Suprapubic skin (tissue), 4 donors: Measurements from ENCODE around the gene LZTFL1. TPM values are rescaled to one million over a fixed set of nuclear protein-coding genes. Genes with fewer than 3 reads are reported as not detected.

Experiments
- DNase-seq, 2 donors: peaks; one replicate each; pipeline ENCODE4 v3.0.0-alpha.2; 2019; ENCODE audit warnings: low spot score in 2 of 2
- H3K27ac ChIP-seq: fragments of 200-600 bp; sonication (generic); one replicate; pipeline ENCODE4 v1.5.1; 2019
- H3K27me3 ChIP-seq: fragments of 200-600 bp; sonication (generic); one replicate; pipeline ENCODE4 v1.5.1; 2019
- H3K36me3 ChIP-seq: fragments of 200-600 bp; sonication (generic); one replicate; pipeline ENCODE4 v1.5.1; 2019
- H3K4me1 ChIP-seq: fragments of 200-600 bp; sonication (generic); one replicate; pipeline ENCODE4 v1.5.1; 2019
- H3K4me3 ChIP-seq: fragments of 200-600 bp; sonication (generic); one replicate; pipeline ENCODE4 v1.5.1; 2019; ENCODE audit warnings: mild to moderate bottlenecking
- H3K9me3 ChIP-seq: fragments of 200-600 bp; sonication (generic); one replicate; pipeline ENCODE4 v1.5.1; 2019
- CTCF ChIP-seq, 2 donors: fragments of 200-600 bp in 1 of 2; fragments of 450-650 bp in 1 of 2; sonication (generic) in 1 of 2; IDR thresholded peaks; one replicate each; pipeline ENCODE4 v1.5.1; 2016 to 2019; ENCODE audit warnings: antibody characterized with exemption in 2 of 2, mild to moderate bottlenecking in 1 of 2, moderate library complexity in 1 of 2
- EP300 ChIP-seq: sonication (generic); formaldehyde crosslinking; IDR thresholded peaks from one replicate; pipeline ENCODE4 v1.6.1; 2017; ENCODE audit warnings: antibody characterized with exemption
- POLR2A ChIP-seq, 2 donors: fragments of 450-650 bp; IDR thresholded peaks; one replicate each; pipeline ENCODE4 v1.6.1; 2017; ENCODE audit warnings: antibody characterized with exemption in 2 of 2, mild to moderate bottlenecking in 2 of 2, moderate library complexity in 2 of 2
- POLR2AphosphoS5 ChIP-seq, 3 donors: sonication (generic); formaldehyde crosslinking; IDR thresholded peaks; one replicate each; pipeline ENCODE4 v1.6.1; 2017; ENCODE audit warnings: antibody characterized with exemption in 3 of 3
- WGBS: methylation state at CpG from one replicate; pipeline ENCODE4 v1.1.5; 2018; 5-methylcytosine and 5-hydroxymethylcytosine counted together
- total RNA-seq, 4 donors: library from RNA; depleted of rRNA; stranded (reverse); fragments of >200 nt; gene quantifications; one replicate each; pipeline ENCODE4 v1.1.0, GENCODE V29; 2016

LZTFL1 gene
- total RNA-seq, 4 donors from 2014 or later, result 17.0 to 24.6 (median 20.1) TPM

- no peaks in the 10 kb centered on the region for H3K36me3 ChIP-seq
- TF ChIP-seq POLR2AphosphoS5 (IDR thresholded peaks at IDR 0.05) (no peak), POLR2A (IDR thresholded peaks at IDR 0.05) (no peak), CTCF (IDR thresholded peaks at IDR 0.05) (no peak), EP300 (no peak)
- DNase-seq, result no peak
- H3K27me3 ChIP-seq, result peaks cover 40% of the 10 kb centered on the region
- peaks cover 16% of the 10 kb centered on the region for H3K4me1 ChIP-seq
- H3K4me3 ChIP-seq, result no peak overlapping the region
- no peaks in the 10 kb centered on the region for H3K9me3 ChIP-seq
- WGBS, result 64% methylated on average over 4 of the region's 4 CpGs
- H3K27ac ChIP-seq, result no peak overlapping the region
These were observed 43.9 kb downstream of the LZTFL1 start for GRCh38 chr3:45798034-45798433.

- H3K9me3 ChIP-seq, result no peaks in the 10 kb centered on the region
- WGBS, result 75% methylated on average over 13 of the region's 13 CpGs
- no peak overlapping the region for H3K27ac ChIP-seq
- TF ChIP-seq EP300 (no peak), CTCF (IDR thresholded peaks at IDR 0.05) (no peak), POLR2A (IDR thresholded peaks at IDR 0.05) (no peak), POLR2AphosphoS5 (IDR thresholded peaks at IDR 0.05) (no peak)
- no peaks in the 10 kb centered on the region for H3K36me3 ChIP-seq
- peak overlapping the region; percentile 44 for H3K4me3 ChIP-seq
- H3K27me3 ChIP-seq, result peaks cover 40% of the 10 kb centered on the region
- no peak for DNase-seq
- peaks cover 16% of the 10 kb centered on the region for H3K4me1 ChIP-seq
These were observed 44.8 kb downstream of the LZTFL1 start for GRCh38 chr3:45796902-45797637.

- Histone ChIP-seq H3K27ac (no peak within 1 kb of the TSS), H3K36me3 (no peaks in the 10 kb centered on the region), H3K27me3 (peaks cover 40% of the 10 kb centered on the region), H3K4me1 (peaks cover 16% of the 10 kb centered on the region), H3K4me3 (peak within 1 kb of the TSS; percentile 44), H3K9me3 (no peaks in the 10 kb centered on the region)
- 3% methylated on average over 34 of the region's 91 CpGs for WGBS
- no peak for DNase-seq
- TF ChIP-seq CTCF (IDR thresholded peaks at IDR 0.05), result no peak
- no peak for TF ChIP-seq POLR2A (IDR thresholded peaks at IDR 0.05)
- no peak for TF ChIP-seq POLR2AphosphoS5 (IDR thresholded peaks at IDR 0.05)
- no peak for TF ChIP-seq EP300
These were observed 45.8 kb downstream of the LZTFL1 start, which contains the start of gene SLC6A20 for GRCh38 chr3:45795882-45796765. Gene SLC6A20, minus strand, starts transcription at chr3:45796536. Its CDS starts 117 bp downstream, at chr3:45796419.

GRCh38 chr3:45795509-45795881 lies 46.4 kb downstream of the LZTFL1 start:
- peak overlapping the region; percentile 44 for H3K4me3 ChIP-seq
- no peak overlapping the region for H3K27ac ChIP-seq
- H3K9me3 ChIP-seq, result no peaks in the 10 kb centered on the region
- H3K4me1 ChIP-seq, result peaks cover 16% of the 10 kb centered on the region
- no peak for TF ChIP-seq POLR2AphosphoS5 (IDR thresholded peaks at IDR 0.05)
- WGBS, result 13% methylated on average over 14 of the region's 14 CpGs
- H3K36me3 ChIP-seq, result no peaks in the 10 kb centered on the region
- peaks cover 40% of the 10 kb centered on the region for H3K27me3 ChIP-seq
- no peak for DNase-seq

- 84% methylated on average over 1 of the region's 1 CpG for WGBS
- no peaks in the 10 kb centered on the region for H3K9me3 ChIP-seq
- no peaks in the 10 kb centered on the region for H3K36me3 ChIP-seq
- no peak for TF ChIP-seq POLR2AphosphoS5 (IDR thresholded peaks at IDR 0.05)
- no peak for TF ChIP-seq EP300
- no peak for TF ChIP-seq POLR2A (IDR thresholded peaks at IDR 0.05)
- TF ChIP-seq CTCF (IDR thresholded peaks at IDR 0.05), result no peak
- H3K27ac ChIP-seq, result no peak overlapping the region
- no peak for DNase-seq
- H3K4me3 ChIP-seq, result no peak overlapping the region
- H3K27me3 ChIP-seq, result peaks cover 40% of the 10 kb centered on the region
- H3K4me1 ChIP-seq, result peaks cover 16% of the 10 kb centered on the region
These were observed 47.3 kb downstream of the LZTFL1 start for GRCh38 chr3:45794660-45795059.
